ENCODE data around the gene FRMD4B.

The FRMD4B gene

GRCh38 chr3:69210068-69210730, 175.7 kb downstream of the FRMD4B start:
- no peaks in the 10 kb centered on the region for H3K9me2 ChIP-seq (replicated peaks; ENCODE audit: low read depth, low read length)
- H3K9ac ChIP-seq (ENCODE audit: low read depth, low read length, poor library complexity, severe bottlenecking) = no peak overlapping the region
- TF ChIP-seq EZH2phosphoT487 (IDR thresholded peaks at IDR 0.05; ENCODE audit: borderline replicate concordance) = no peak
- no peak for TF ChIP-seq CTCF (conservative IDR thresholded peaks at IDR 0.05; ENCODE audit: low read length)
- H3K4me1 ChIP-seq (ENCODE audit: insufficient read depth, low read length, poor library complexity, severe bottlenecking) = no peaks in the 10 kb centered on the region
- no peaks in the 10 kb centered on the region for H3K79me2 ChIP-seq (ENCODE audit: insufficient read depth, low read length)
- H3K4me3 ChIP-seq (ENCODE audit: low read length, poor library complexity, severe bottlenecking) = no peak overlapping the region
- H3K27me3 ChIP-seq (ENCODE audit: insufficient read depth, low read length, poor library complexity, severe bottlenecking) = no peaks in the 10 kb centered on the region
- H3K4me2 ChIP-seq (ENCODE audit: low read depth, low read length, poor library complexity, severe bottlenecking) = no peak overlapping the region
- H3K36me3 ChIP-seq (ENCODE audit: insufficient read depth, low read length) = no peaks in the 10 kb centered on the region
- no peaks in the 10 kb centered on the region for H3F3A ChIP-seq (ENCODE audit: low read depth)
- no peaks in the 10 kb centered on the region for H3K9me3 ChIP-seq (ENCODE audit: insufficient read depth, low read depth, low read length)
- no peak overlapping the region for H2AFZ ChIP-seq (ENCODE audit: low read length)
- H4K20me1 ChIP-seq (ENCODE audit: insufficient read depth, low read length, poor library complexity, severe bottlenecking) = no peaks in the 10 kb centered on the region

- no peak overlapping the region for H3K4me3 ChIP-seq (ENCODE audit: low read length, poor library complexity, severe bottlenecking)
- no peaks in the 10 kb centered on the region for H3F3A ChIP-seq (ENCODE audit: low read depth)
- TF ChIP-seq EZH2phosphoT487 (IDR thresholded peaks at IDR 0.05; ENCODE audit: borderline replicate concordance) = no peak
- TF ChIP-seq CTCF (conservative IDR thresholded peaks at IDR 0.05; ENCODE audit: low read length) = no peak
- no peaks in the 10 kb centered on the region for H3K4me1 ChIP-seq (ENCODE audit: insufficient read depth, low read length, poor library complexity, severe bottlenecking)
- no peaks in the 10 kb centered on the region for H3K9me3 ChIP-seq (ENCODE audit: insufficient read depth, low read depth, low read length)
- no peaks in the 10 kb centered on the region for H3K79me2 ChIP-seq (ENCODE audit: insufficient read depth, low read length)
- H3K4me2 ChIP-seq (ENCODE audit: low read depth, low read length, poor library complexity, severe bottlenecking) = no peak overlapping the region
- H3K27me3 ChIP-seq (ENCODE audit: insufficient read depth, low read length, poor library complexity, severe bottlenecking) = no peaks in the 10 kb centered on the region
- no peak overlapping the region for H3K9ac ChIP-seq (ENCODE audit: low read depth, low read length, poor library complexity, severe bottlenecking)
- no peaks in the 10 kb centered on the region for H3K36me3 ChIP-seq (ENCODE audit: insufficient read depth, low read length)
- no peaks in the 10 kb centered on the region for H3K9me2 ChIP-seq (replicated peaks; ENCODE audit: low read depth, low read length)
- no peaks in the 10 kb centered on the region for H4K20me1 ChIP-seq (ENCODE audit: insufficient read depth, low read length, poor library complexity, severe bottlenecking)
- no peak overlapping the region for H2AFZ ChIP-seq (ENCODE audit: low read length)
Measured at GRCh38 chr3:69209413-69209812, 176.5 kb downstream of the FRMD4B start.

GRCh38 chr3:69207031-69207430, 178.9 kb downstream of the FRMD4B start:
- TF ChIP-seq CTCF (conservative IDR thresholded peaks at IDR 0.05; ENCODE audit: low read length) (no peak), EZH2phosphoT487 (IDR thresholded peaks at IDR 0.05; ENCODE audit: borderline replicate concordance) (no peak)
- Histone ChIP-seq H3F3A (ENCODE audit: low read depth) (no peaks in the 10 kb centered on the region), H3K9me3 (ENCODE audit: insufficient read depth, low read depth, low read length) (no peaks in the 10 kb centered on the region), H3K36me3 (ENCODE audit: insufficient read depth, low read length) (no peaks in the 10 kb centered on the region), H4K20me1 (ENCODE audit: insufficient read depth, low read length, poor library complexity, severe bottlenecking) (no peaks in the 10 kb centered on the region), H3K4me3 (ENCODE audit: low read length, poor library complexity, severe bottlenecking) (no peak overlapping the region), H2AFZ (ENCODE audit: low read length) (no peak overlapping the region), H3K9me2 (replicated peaks; ENCODE audit: low read depth, low read length) (no peaks in the 10 kb centered on the region), H3K4me1 (ENCODE audit: insufficient read depth, low read length, poor library complexity, severe bottlenecking) (no peaks in the 10 kb centered on the region), H3K9ac (ENCODE audit: low read depth, low read length, poor library complexity, severe bottlenecking) (no peak overlapping the region), H3K27me3 (ENCODE audit: insufficient read depth, low read length, poor library complexity, severe bottlenecking) (no peaks in the 10 kb centered on the region), H3K4me2 (ENCODE audit: low read depth, low read length, poor library complexity, severe bottlenecking) (no peak overlapping the region), H3K79me2 (ENCODE audit: insufficient read depth, low read length) (no peaks in the 10 kb centered on the region)

Measured in Loucy (cell line).